HepG2 (cell line): ENCODE data around the gene TMEM44. TPM values are rescaled to one million over a fixed set of nuclear protein-coding genes. Genes with fewer than 3 reads are reported as not detected.

ENCODE experiments used
- ATAC-seq: fragments of 200-7000 bp; cut with Tn5 transposase; 3 replicates; pipeline ENCODE4 v1.9.1; 2020; ENCODE audit warnings: mild to moderate bottlenecking, moderate library complexity
- BruUV-seq: library from RNA; stranded (reverse); fragments of 400-500 nt; replicated peaks from 2 replicates; lab custom pipeline; 2021; lab: Mats Ljungman, UMichigan
- CTCF ChIA-PET: fragments of 300-600 bp; formaldehyde crosslinking; extraction: SDS; loops from one replicate; lab custom pipeline; 2021; ENCODE audit warnings: low total read pairs, inconsistent platforms, low intra/inter-chr PET ratio; lab: Yijun Ruan, JAX
- POLR2A ChIA-PET: fragments of 350-600 bp; sonication (Branson Sonifier 250); formaldehyde crosslinking; loops from one replicate; lab custom pipeline; 2020; ENCODE audit warnings: antibody characterized with exemption, inconsistent platforms; lab: Yijun Ruan, JAX
- DNase-seq: peaks from one replicate; pipeline ENCODE4 v3.0.0-alpha.2; 2015; ENCODE audit warnings: low spot score
- FAIRE-seq: peaks from 3 replicates; lab custom pipeline; 2011; peaks lifted over from hg19 to GRCh38; lab: Jason Lieb, UNC
- H2AFZ ChIP-seq: one replicate; pipeline ENCODE4 v1.6.1; 2011; ENCODE audit warnings: low read length, inconsistent platforms
- H3K27ac ChIP-seq: fragments of 300-600 bp; 3 replicates; pipeline ENCODE4 v1.8.0; 2011; ENCODE audit warnings: mixed run types, mild to moderate bottlenecking, mixed read lengths, low read length, inconsistent platforms; ENCODE audit not compliant: insufficient read depth; ENCODE audit errors: extremely low read length
- H3K27me3 ChIP-seq, 2 experiments: fragments of 200-600 bp in 1 of 2; 2 replicates in 1 of 2; 3 replicates in 1 of 2; pipeline versions ENCODE4 v1.6.0 to v1.8.0; 2011; ENCODE audit warnings: low read length in 2 of 2, mild to moderate bottlenecking in 2 of 2, moderate library complexity in 2 of 2, inconsistent platforms in 1 of 2; ENCODE audit not compliant: insufficient read depth in 2 of 2, control insufficient read depth in 1 of 2
- H3K36me3 ChIP-seq, 2 experiments: fragments of 200-600 bp in 1 of 2; replicated peaks in 1 of 2; 2 replicates in 1 of 2; 3 replicates in 1 of 2; pipeline versions ENCODE4 v1.5.1 to v1.8.0; 2011; ENCODE audit warnings: low read length in 2 of 2, inconsistent platforms in 1 of 2; ENCODE audit not compliant: insufficient read depth in 2 of 2, control insufficient read depth in 1 of 2
- H3K4me1 ChIP-seq: 2 replicates; pipeline ENCODE4 v1.5.1; 2012; ENCODE audit warnings: low read length, inconsistent platforms; ENCODE audit not compliant: insufficient read depth
- H3K4me2 ChIP-seq: 2 replicates; pipeline ENCODE4 v1.6.0; 2011; ENCODE audit warnings: low read depth, low read length, inconsistent platforms
- H3K4me3 ChIP-seq, 3 experiments: fragments of 200-600 bp in 1 of 3; sonication (generic), shearing (Covaris generic) in 1 of 3; replicated peaks in 1 of 3; 2 replicates each; pipeline ENCODE4 v1.5.1; 2011 to 2016; ENCODE audit warnings: low read length in 3 of 3, inconsistent platforms in 2 of 3, low read depth in 2 of 3, mild to moderate bottlenecking in 2 of 3, control low read depth in 1 of 3, mixed read lengths in 1 of 3; ENCODE audit not compliant: insufficient read depth in 1 of 3
- H3K79me2 ChIP-seq: one replicate; pipeline ENCODE4 v1.6.1; 2011; ENCODE audit warnings: low read length, inconsistent platforms; ENCODE audit not compliant: insufficient read depth
- H3K9ac ChIP-seq: 2 replicates; pipeline ENCODE4 v1.6.0; 2011; ENCODE audit warnings: mild to moderate bottlenecking, low read depth, low read length, inconsistent platforms; ENCODE audit not compliant: insufficient read depth
- H3K9me3 ChIP-seq: 2 replicates; pipeline ENCODE4 v1.5.1; 2012; ENCODE audit warnings: mild to moderate bottlenecking, low read length
- H4K20me1 ChIP-seq: 2 replicates; pipeline ENCODE4 v1.6.0; 2011; ENCODE audit warnings: inconsistent platforms, mild to moderate bottlenecking, low read length, moderate library complexity; ENCODE audit not compliant: insufficient read depth
- NFAT5 ChIP-seq: sonication (generic); formaldehyde crosslinking; IDR thresholded peaks from 2 replicates; pipeline ENCODE4 v1.4.0; 2020; ENCODE audit warnings: missing genetic modification reagents
- ZNF770 ChIP-seq: sonication (generic); formaldehyde crosslinking; IDR thresholded peaks from 2 replicates; pipeline ENCODE4 v1.5.0; 2020; ENCODE audit warnings: mild to moderate bottlenecking, missing genetic modification reagents
- WGBS: methylation state at CpG from one replicate; pipeline ENCODE4 v1.1.6; 2017; ENCODE audit warnings: low lambda C conversion rate; 5-methylcytosine and 5-hydroxymethylcytosine counted together
- in situ Hi-C: cut with HindIII; loops from 2 replicates; pipeline ENCODE4 v1.10.0; 2017; ENCODE audit warnings: low pct_unique_long_range_greater_than_20kb; ENCODE audit not compliant: extremely low pct_ligation_motif_present
- intact Hi-C: fragments of 100-400 bp; cut with micrococcal nuclease; formaldehyde crosslinking; loops from one replicate; pipeline ENCODE4 v1.10.0; 2022; ENCODE audit not compliant: unreplicated experiment
- polyA plus RNA-seq, 8 experiments: library from polyadenylated mRNA; depleted of rRNA in 3 of 8; stranded (reverse) in 7 of 8; unstranded in 1 of 8; fragments of >200 nt; fragmentation: Illumina TruSeq in 4 of 8; extraction: Trizol in 4 of 8; gene quantifications; 2 replicates each; pipeline versions ENCODE4 v1.2.1 to v1.2.3, GENCODE V29; 2011 to 2016; ENCODE audit warnings: low read depth in 4 of 8, missing spikeins in 1 of 8, mixed read lengths in 1 of 8; ENCODE audit not compliant: insufficient read depth in 1 of 8
- total RNA-seq, 5 experiments: library from RNA; depleted of rRNA; stranded (reverse); fragments of >200 nt; fragmentation: Illumina TruSeq; extraction: Trizol; gene quantifications; 2 replicates each; pipeline ENCODE4 v1.2.3, GENCODE V29; 2016; ENCODE audit warnings: low read depth in 1 of 5

Gene TMEM44
- total and polyA plus RNA-seq, 2 of the 13 experiments (the other 11 are each of a cell fraction or from before 2014, with no cell fraction given) = 7.3 to 13.8 TPM

DNA sequence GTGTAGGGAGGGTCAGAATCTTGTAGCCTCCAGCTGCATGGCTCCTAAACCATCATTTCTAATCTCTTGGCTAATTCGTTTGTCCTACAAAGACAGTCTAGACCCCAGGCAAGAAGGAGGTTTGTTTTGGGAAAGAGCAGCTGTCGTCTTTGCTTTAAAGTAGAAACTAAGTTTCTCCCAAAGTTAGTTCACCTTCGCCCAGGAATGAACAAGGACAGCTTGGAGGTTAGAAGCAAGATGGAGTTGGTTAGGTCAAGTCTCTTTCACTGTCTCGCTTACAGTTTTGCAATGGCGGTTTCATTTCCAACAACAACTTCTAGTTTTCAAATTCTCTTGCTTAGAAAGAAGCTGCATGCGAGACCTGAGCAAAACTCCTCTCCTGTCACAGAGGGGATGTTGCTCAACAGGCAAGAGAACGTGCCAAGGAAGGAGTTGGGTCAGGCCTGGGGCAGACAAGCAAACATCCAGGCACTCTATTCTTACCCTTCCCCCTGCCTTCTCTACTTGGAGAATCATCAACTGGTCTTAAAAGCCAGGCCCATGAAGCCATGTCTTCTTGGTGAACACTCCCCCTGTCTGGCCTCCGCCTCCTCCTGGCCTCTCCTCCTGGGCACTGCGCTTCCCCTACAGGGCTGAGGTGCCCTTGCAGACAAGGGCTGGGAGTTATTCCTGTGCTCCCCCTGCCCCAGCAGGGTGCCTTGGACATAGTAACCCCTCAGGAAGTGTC lies 57.6 kb downstream of the TMEM44 start:
- no peaks in the 10 kb centered on the region for H3K79me2 ChIP-seq
- H3K9me3 ChIP-seq = no peaks in the 10 kb centered on the region
- TF ChIP-seq NFAT5 (no peak), ZNF770 (CRISPR knock-in tag) (0 out of 2 replicates have a peak, but pooled peaks have one; percentile 14)
- CTCF ChIA-PET = no interaction called here
- intact Hi-C loops = loop anchor here (1.0 kb wide), 1 partner anchor 26 kb away; no protein-coding TSS in a partner anchor
- POLR2A ChIA-PET = interaction anchor here (1.8 kb wide), 1 partner anchor 90 kb away, joined by 4 read pairs; no protein-coding TSS in a partner anchor
- H4K20me1 ChIP-seq = no peaks in the 10 kb centered on the region
- WGBS = 68% methylated on average over 9 of the region's 9 CpGs
- peaks cover 64% of the 10 kb centered on the region for H3K4me1 ChIP-seq
- H3K27me3 ChIP-seq = no peaks in the 10 kb centered on the region
- no peak for DNase-seq
- H3K4me2 ChIP-seq = no peak overlapping the region; the same call in 1 of the 2 replicates
- H3K27ac ChIP-seq = no peak overlapping the region
- in situ Hi-C loops = no loop called here
- ATAC-seq = peak; percentile 6; the same call in 1 of the 3 replicates
- H3K4me3 ChIP-seq = no peak overlapping the region
- no peak overlapping the region for H3K9ac ChIP-seq
- H3K36me3 ChIP-seq = no peaks in the 10 kb centered on the region
- no peak for FAIRE-seq
- BruUV-seq = no TSS peak
- H2AFZ ChIP-seq = no peak overlapping the region
